Kidney glomerular epithelial cell (primary cell): ENCODE measurements around the gene HDAC4.

Source experiments
- DNase-seq: peaks from one replicate; lab custom pipeline; 2025; lab: John Stamatoyannopoulos, UW

HDAC4 gene

GRCh38 chr2:239307921-239308613 lies 92.8 kb downstream of the HDAC4 start:
- DNase-seq, result no peak

GRCh38 chr2:239307221-239307569 lies 93.6 kb downstream of the HDAC4 start:
- no peak for DNase-seq

GRCh38 chr2:239306274-239307220 lies 94.3 kb downstream of the HDAC4 start:
- DNase-seq, result no peak

GRCh38 chr2:239305771-239306170 lies 95.0 kb downstream of the HDAC4 start:
- DNase-seq, result no peak

GRCh38 chr2:239305222-239305575 lies 95.6 kb downstream of the HDAC4 start:
- DNase-seq, result no peak

GRCh38 chr2:239304533-239305221 lies 96.1 kb downstream of the HDAC4 start:
- no peak for DNase-seq

- DNase-seq, result no peak
Measured at GRCh38 chr2:239303711-239304532, 96.9 kb downstream of the HDAC4 start.

- no peak for DNase-seq
Measured at GRCh38 chr2:239302808-239303557, 97.8 kb downstream of the HDAC4 start.

GRCh38 chr2:239302083-239302807 lies 98.6 kb downstream of the HDAC4 start:
- no peak for DNase-seq

- no peak for DNase-seq
Measured at GRCh38 chr2:239300871-239301735, 99.7 kb downstream of the HDAC4 start.

GRCh38 chr2:239300242-239300641 lies 100.6 kb downstream of the HDAC4 start:
- no peak for DNase-seq

GRCh38 chr2:239299218-239299939 lies 101.4 kb downstream of the HDAC4 start:
- no peak for DNase-seq

GRCh38 chr2:239298116-239298804 lies 102.6 kb downstream of the HDAC4 start:
- DNase-seq, result no peak

GRCh38 chr2:239297142-239298004 lies 103.4 kb downstream of the HDAC4 start:
- no peak for DNase-seq

GRCh38 chr2:239296020-239296932 lies 104.5 kb downstream of the HDAC4 start:
- no peak for DNase-seq

- no peak for DNase-seq
Measured at GRCh38 chr2:239295377-239296019, 105.3 kb downstream of the HDAC4 start.
